ENCODE data around the gene ZNF718.
"Not testable (repeated sequence)": the region's sequence is repeated elsewhere in the genome, so short reads cannot be mapped to it uniquely, and the experiment has no call there.

The ZNF718 gene

DNA sequence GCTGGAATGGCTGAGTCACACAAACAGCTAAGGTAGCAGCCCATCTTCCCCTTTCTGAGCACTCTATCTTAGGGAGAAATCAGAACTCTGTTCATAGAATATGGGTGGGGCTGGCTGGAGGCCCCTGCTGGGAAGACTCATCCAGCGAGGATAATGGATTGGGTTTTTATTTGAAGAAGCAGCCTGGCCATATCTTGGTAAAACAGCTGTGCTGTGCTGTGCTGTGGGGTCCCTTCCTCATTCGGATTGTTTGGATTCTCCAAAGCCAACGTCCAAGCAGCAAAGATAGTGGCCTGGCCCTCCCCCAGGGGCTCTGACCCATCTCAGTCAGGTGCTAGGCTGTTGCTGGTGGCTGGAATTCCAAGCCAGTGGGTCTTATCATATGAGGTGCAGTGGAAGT is 63.8 kb downstream of the ZNF718 start:
- TF ChIP-seq, protein P1, sequence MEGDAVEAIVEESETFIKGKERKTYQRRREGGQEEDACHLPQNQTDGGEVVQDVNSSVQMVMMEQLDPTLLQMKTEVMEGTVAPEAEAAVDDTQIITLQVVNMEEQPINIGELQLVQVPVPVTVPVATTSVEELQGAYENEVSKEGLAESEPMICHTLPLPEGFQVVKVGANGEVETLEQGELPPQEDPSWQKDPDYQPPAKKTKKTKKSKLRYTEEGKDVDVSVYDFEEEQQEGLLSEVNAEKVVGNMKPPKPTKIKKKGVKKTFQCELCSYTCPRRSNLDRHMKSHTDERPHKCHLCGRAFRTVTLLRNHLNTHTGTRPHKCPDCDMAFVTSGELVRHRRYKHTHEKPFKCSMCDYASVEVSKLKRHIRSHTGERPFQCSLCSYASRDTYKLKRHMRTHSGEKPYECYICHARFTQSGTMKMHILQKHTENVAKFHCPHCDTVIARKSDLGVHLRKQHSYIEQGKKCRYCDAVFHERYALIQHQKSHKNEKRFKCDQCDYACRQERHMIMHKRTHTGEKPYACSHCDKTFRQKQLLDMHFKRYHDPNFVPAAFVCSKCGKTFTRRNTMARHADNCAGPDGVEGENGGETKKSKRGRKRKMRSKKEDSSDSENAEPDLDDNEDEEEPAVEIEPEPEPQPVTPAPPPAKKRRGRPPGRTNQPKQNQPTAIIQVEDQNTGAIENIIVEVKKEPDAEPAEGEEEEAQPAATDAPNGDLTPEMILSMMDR (IDR thresholded peaks at IDR 0.05; ENCODE audit: low read depth, low read length, poor library complexity, severe bottlenecking), result no peak
- TF ChIP-seq EZH2phosphoT487 (IDR thresholded peaks at IDR 0.05; ENCODE audit: borderline replicate concordance, low read length), result no peak
- H3K36me3 ChIP-seq (ENCODE audit: control insufficient read depth, low read length), result no peaks in the 10 kb centered on the region
- H3K27me3 ChIP-seq (ENCODE audit: control insufficient read depth, low read length), result no peaks in the 10 kb centered on the region
- no peaks in the 10 kb centered on the region for H3K79me2 ChIP-seq (ENCODE audit: control insufficient read depth, low read length)
- no peak overlapping the region for H3K4me2 ChIP-seq (ENCODE audit: low read length)
- H3K4me3 ChIP-seq (ENCODE audit: low read length), result no peak overlapping the region
- no peaks in the 10 kb centered on the region for H3K9me2 ChIP-seq (replicated peaks; ENCODE audit: control insufficient read depth, low read length)
- no peak overlapping the region for H3K27ac ChIP-seq (ENCODE audit: low read depth, low read length)
- H3K9me3 ChIP-seq (ENCODE audit: control insufficient read depth, insufficient read depth, low read length), result peaks cover 21% of the 10 kb centered on the region
- no peaks in the 10 kb centered on the region for H3F3A ChIP-seq (ENCODE audit: control insufficient read depth, insufficient read depth)
- H4K20me1 ChIP-seq (ENCODE audit: control insufficient read depth, insufficient read depth, low read depth, low read length), result no peaks in the 10 kb centered on the region
- H3K4me1 ChIP-seq (ENCODE audit: control insufficient read depth, low read length), result no peaks in the 10 kb centered on the region

DNA sequence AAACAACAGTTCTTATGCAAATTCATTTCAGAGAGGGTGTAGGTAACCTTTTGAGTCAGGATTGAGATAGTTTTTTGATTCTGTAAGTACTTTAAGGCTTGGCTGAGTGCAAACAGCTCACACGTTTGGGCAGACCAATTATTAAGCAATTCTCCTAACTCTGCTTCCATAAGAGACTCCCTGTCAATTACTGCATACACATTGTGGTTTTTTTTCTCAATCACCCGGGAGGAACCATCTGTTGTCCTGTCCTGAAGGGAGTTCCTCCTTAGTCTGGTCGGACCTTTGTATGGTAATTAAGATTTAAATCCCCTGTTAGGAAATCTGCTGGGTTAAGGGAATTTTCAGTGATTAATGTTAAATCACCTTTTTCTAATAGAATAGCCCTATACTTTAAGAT is 70.9 kb downstream of the ZNF718 start:
- not testable (repeated sequence) for H3K9me3 ChIP-seq (ENCODE audit: control insufficient read depth, insufficient read depth, low read length); H4K20me1 ChIP-seq (ENCODE audit: control insufficient read depth, insufficient read depth, low read depth, low read length); H3K27me3 ChIP-seq (ENCODE audit: control insufficient read depth, low read length); H3K4me1 ChIP-seq (ENCODE audit: control insufficient read depth, low read length); H3K9me2 ChIP-seq (replicated peaks; ENCODE audit: control insufficient read depth, low read length); H3K79me2 ChIP-seq (ENCODE audit: control insufficient read depth, low read length); H3K4me3 ChIP-seq (ENCODE audit: low read length); H3K4me2 ChIP-seq (ENCODE audit: low read length); H3K36me3 ChIP-seq (ENCODE audit: control insufficient read depth, low read length); H3K27ac ChIP-seq (ENCODE audit: low read depth, low read length); H3F3A ChIP-seq (ENCODE audit: control insufficient read depth, insufficient read depth)

DNA sequence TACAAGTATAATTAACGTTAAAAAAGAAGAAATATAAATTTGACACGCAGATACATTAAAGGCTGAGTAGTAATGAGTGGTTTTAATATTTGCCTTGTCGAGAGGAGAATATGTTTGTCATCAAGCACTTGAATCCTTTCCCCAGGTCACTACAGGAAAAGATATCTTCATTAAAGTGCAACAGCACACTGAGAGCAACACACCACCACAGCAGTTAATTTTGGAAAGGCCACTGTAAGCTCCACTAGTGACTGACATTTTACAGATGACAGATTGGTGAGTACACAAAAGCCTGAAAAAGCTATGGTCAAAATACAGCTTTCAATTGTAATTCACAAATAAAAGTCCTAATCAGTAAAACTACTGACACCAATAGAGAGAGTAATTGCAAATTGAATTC is 76.6 kb downstream of the ZNF718 start:
- Histone ChIP-seq H3K4me3 (ENCODE audit: low read length) (no peak overlapping the region), H3F3A (ENCODE audit: control insufficient read depth, insufficient read depth) (no peaks in the 10 kb centered on the region), H3K79me2 (ENCODE audit: control insufficient read depth, low read length) (no peaks in the 10 kb centered on the region), H3K36me3 (ENCODE audit: control insufficient read depth, low read length) (peaks cover 4% of the 10 kb centered on the region), H4K20me1 (ENCODE audit: control insufficient read depth, insufficient read depth, low read depth, low read length) (no peaks in the 10 kb centered on the region), H3K27ac (ENCODE audit: low read depth, low read length) (no peak overlapping the region), H3K4me1 (ENCODE audit: control insufficient read depth, low read length) (no peaks in the 10 kb centered on the region), H3K27me3 (ENCODE audit: control insufficient read depth, low read length) (no peaks in the 10 kb centered on the region), H3K9me2 (replicated peaks; ENCODE audit: control insufficient read depth, low read length) (no peaks in the 10 kb centered on the region), H3K9me3 (ENCODE audit: control insufficient read depth, insufficient read depth, low read length) (peaks cover 29% of the 10 kb centered on the region), H3K4me2 (ENCODE audit: low read length) (no peak overlapping the region)
- no peak for TF ChIP-seq EZH2phosphoT487 (IDR thresholded peaks at IDR 0.05; ENCODE audit: borderline replicate concordance, low read length)
- TF ChIP-seq, protein P1 (IDR thresholded peaks at IDR 0.05; ENCODE audit: low read depth, low read length, poor library complexity, severe bottlenecking), result no peak

DNA sequence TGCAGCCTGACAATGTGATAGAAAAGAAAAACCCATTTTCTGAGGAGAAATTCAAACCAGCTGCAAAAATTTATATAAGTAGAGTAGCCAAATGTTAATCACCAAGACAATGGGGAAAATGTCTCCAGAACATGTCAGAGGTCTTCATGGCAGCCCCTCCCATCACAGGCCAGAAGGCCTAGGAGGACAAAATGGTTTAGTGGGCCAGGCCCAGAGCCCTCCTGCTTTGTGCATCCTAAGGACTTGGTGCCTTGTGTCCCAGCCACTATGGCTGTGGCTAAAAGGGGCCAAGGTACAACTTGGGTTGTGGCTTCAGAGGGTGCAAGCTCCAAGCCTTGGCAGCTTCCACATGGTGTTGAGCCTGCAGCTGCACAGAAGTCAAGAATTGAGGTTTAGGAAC is 78.5 kb downstream of the ZNF718 start:
- H3K27me3 ChIP-seq (ENCODE audit: control insufficient read depth, low read length); H3K36me3 ChIP-seq (ENCODE audit: control insufficient read depth, low read length); H3K9me2 ChIP-seq (replicated peaks; ENCODE audit: control insufficient read depth, low read length); H3K4me3 ChIP-seq (ENCODE audit: low read length); H3K27ac ChIP-seq (ENCODE audit: low read depth, low read length); H3K79me2 ChIP-seq (ENCODE audit: control insufficient read depth, low read length); H3K4me1 ChIP-seq (ENCODE audit: control insufficient read depth, low read length); H3K4me2 ChIP-seq (ENCODE audit: low read length); H3F3A ChIP-seq (ENCODE audit: control insufficient read depth, insufficient read depth); H4K20me1 ChIP-seq (ENCODE audit: control insufficient read depth, insufficient read depth, low read depth, low read length): not testable (repeated sequence)
- H3K9me3 ChIP-seq (ENCODE audit: control insufficient read depth, insufficient read depth, low read length), result peaks cover 43% of the 10 kb centered on the region

All from DOHH2 (cell line).